Transverse colon (tissue), 4 donors: ENCODE data around the gene SPCS3. TPM values are rescaled to one million over a fixed set of nuclear protein-coding genes. Genes with fewer than 3 reads are reported as not detected.

ENCODE experiments used
- DNase-seq: peaks from one replicate; pipeline ENCODE4 v3.0.0-alpha.2; 2019
- H3K27ac ChIP-seq, 4 donors: fragments of 200-600 bp; sonication (generic); 2 replicates each; pipeline ENCODE4 v1.5.1; 2016 to 2018; ENCODE audit warnings: inconsistent platforms in 4 of 4
- H3K27me3 ChIP-seq: fragments of 200-600 bp; sonication (generic); 2 replicates; pipeline ENCODE4 v1.5.1; 2017; ENCODE audit warnings: inconsistent platforms
- H3K36me3 ChIP-seq, 4 donors: fragments of 200-600 bp; sonication (generic); 2 replicates each; pipeline ENCODE4 v1.5.1; 2017 to 2019; ENCODE audit warnings: inconsistent platforms in 4 of 4
- H3K4me1 ChIP-seq, 4 donors: fragments of 200-600 bp; sonication (generic); 2 replicates each; pipeline ENCODE4 v1.5.1; 2017 to 2020; ENCODE audit warnings: inconsistent platforms in 4 of 4
- H3K4me3 ChIP-seq, 4 donors: fragments of 200-600 bp; sonication (generic); 1 replicate in 1 of 4; 2 replicates in 3 of 4; pipeline versions ENCODE4 v1.5.1 to v1.6.1; 2017 to 2019; ENCODE audit warnings: inconsistent platforms in 4 of 4
- H3K9me3 ChIP-seq, 2 donors: fragments of 200-600 bp; sonication (generic); 2 replicates each; pipeline ENCODE4 v1.5.1; 2017 to 2019; ENCODE audit warnings: inconsistent platforms in 2 of 2
- EP300 ChIP-seq: sonication (generic); formaldehyde crosslinking; IDR thresholded peaks from one replicate; pipeline ENCODE4 v1.6.1; 2017; ENCODE audit warnings: antibody characterized with exemption, low read depth
- POLR2A ChIP-seq: fragments of 450-650 bp; IDR thresholded peaks from one replicate; pipeline ENCODE4 v1.6.1; 2016; ENCODE audit warnings: antibody characterized with exemption, mild to moderate bottlenecking, moderate library complexity
- POLR2AphosphoS5 ChIP-seq, 3 donors: sonication (generic); formaldehyde crosslinking; IDR thresholded peaks; one replicate each; pipeline ENCODE4 v1.6.1; 2016; ENCODE audit warnings: antibody characterized with exemption in 3 of 3
- WGBS, 2 donors: methylation state at CpG; one replicate each; pipeline ENCODE4 v1.1.5; 2018; ENCODE audit warnings: low coverage in 1 of 2; 5-methylcytosine and 5-hydroxymethylcytosine counted together
- in situ Hi-C, 4 donors: fragments of 200-750 bp; cut with MboI; loops; one replicate each; pipeline versions ENCODE4 v1.15.0 to v1.15.1; 2017; ENCODE audit warnings: low sequenced_read_pairs in 3 of 4, low pct_ligation_motif_present in 1 of 4, low pct_unique_long_range_greater_than_20kb in 1 of 4
- intact Hi-C: fragments of 100-400 bp; cut with DNase I; formaldehyde crosslinking; loops from one replicate; pipeline ENCODE4 v1.15.1; 2023; ENCODE audit warnings: low total_unique reads
- total RNA-seq, 4 donors: library from RNA; depleted of rRNA; stranded (reverse); fragments of >200 nt; gene quantifications; one replicate each; pipeline ENCODE4 v1.1.0, GENCODE V29; 2016
- TF ChIP-seq, protein P1 (sequence below), 5 experiments: fragments of 200-600 bp in 3 of 5; fragments of 450-650 bp in 2 of 5; sonication (generic) in 3 of 5; IDR thresholded peaks; 1 replicate in 2 of 5; 2 replicates in 3 of 5; pipeline ENCODE4 v1.5.1; 2016 to 2017; ENCODE audit warnings: antibody characterized with exemption in 5 of 5, inconsistent platforms in 3 of 5, mild to moderate bottlenecking in 2 of 5, moderate library complexity in 1 of 5

Gene SPCS3
- total RNA-seq, 4 donors from 2014 or later: 23.2 to 77.8 (median 33.8) TPM

DNA sequence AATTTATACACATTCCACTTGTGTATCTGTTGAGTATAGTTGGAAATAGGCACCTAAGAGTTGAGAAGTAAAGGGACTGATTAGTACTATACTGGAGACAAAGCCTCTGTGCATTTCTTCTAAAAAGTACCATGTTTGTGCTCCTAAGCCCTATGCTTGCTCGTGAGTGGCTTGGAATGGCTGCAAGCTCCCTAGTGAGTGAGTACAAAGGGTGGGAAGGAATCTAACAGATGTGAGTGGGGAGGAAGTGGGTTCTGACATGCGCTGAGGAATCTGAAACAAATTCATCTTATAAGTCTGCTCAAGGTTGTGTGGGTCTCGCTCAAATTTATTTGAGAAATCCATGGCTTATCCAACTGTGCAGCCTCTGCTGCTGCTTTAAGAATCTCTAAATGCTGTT is 13.3 kb downstream of the SPCS3 start:
- Histone ChIP-seq H3K4me1 (no peaks in the 10 kb centered on the region), H3K27me3 (no peaks in the 10 kb centered on the region), H3K4me3 (no peak overlapping the region), H3K27ac (no peak overlapping the region), H3K36me3 (peaks cover 0 to 13% (median 6%) of the 10 kb centered on the region in 4 donors), H3K9me3 (no peaks in the 10 kb centered on the region)
- in situ Hi-C loops: loop anchor here in 2 of 4 donors (10.0 to 25.0 kb wide), 3 partner anchors 178 to 396 kb away; no protein-coding TSS in a partner anchor
- no peak for DNase-seq
- WGBS, 2 donors: 78 to 86% methylated on average over 2 to 3 of the region's 3 CpGs
- TF ChIP-seq POLR2AphosphoS5 (IDR thresholded peaks at IDR 0.05): no peak
- no peak for TF ChIP-seq EP300
- no peak for TF ChIP-seq POLR2A
- TF ChIP-seq, protein P1, sequence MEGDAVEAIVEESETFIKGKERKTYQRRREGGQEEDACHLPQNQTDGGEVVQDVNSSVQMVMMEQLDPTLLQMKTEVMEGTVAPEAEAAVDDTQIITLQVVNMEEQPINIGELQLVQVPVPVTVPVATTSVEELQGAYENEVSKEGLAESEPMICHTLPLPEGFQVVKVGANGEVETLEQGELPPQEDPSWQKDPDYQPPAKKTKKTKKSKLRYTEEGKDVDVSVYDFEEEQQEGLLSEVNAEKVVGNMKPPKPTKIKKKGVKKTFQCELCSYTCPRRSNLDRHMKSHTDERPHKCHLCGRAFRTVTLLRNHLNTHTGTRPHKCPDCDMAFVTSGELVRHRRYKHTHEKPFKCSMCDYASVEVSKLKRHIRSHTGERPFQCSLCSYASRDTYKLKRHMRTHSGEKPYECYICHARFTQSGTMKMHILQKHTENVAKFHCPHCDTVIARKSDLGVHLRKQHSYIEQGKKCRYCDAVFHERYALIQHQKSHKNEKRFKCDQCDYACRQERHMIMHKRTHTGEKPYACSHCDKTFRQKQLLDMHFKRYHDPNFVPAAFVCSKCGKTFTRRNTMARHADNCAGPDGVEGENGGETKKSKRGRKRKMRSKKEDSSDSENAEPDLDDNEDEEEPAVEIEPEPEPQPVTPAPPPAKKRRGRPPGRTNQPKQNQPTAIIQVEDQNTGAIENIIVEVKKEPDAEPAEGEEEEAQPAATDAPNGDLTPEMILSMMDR (IDR thresholded peaks at IDR 0.05): no peak
- intact Hi-C loops: no loop called here

DNA sequence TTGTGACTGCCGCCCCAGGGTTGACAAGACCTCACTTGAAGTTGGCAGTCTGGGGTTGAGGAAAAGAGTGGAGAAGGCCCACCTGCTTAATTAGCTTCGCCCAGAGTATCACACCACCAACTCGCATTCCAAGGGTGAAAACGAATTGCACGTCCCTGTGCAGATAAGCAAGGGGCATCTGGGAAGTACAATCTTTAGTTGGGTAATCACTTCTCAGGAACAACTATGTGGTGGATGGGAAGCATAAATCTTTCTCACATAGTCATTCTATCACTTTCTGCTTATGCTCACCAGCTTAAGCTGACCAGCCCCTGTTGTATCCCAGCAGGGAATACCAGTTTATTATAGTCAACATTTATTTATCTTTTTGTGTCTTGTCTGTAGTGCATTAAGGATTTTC is 14.3 kb downstream of the SPCS3 start:
- intact Hi-C loops: no loop called here

DNA sequence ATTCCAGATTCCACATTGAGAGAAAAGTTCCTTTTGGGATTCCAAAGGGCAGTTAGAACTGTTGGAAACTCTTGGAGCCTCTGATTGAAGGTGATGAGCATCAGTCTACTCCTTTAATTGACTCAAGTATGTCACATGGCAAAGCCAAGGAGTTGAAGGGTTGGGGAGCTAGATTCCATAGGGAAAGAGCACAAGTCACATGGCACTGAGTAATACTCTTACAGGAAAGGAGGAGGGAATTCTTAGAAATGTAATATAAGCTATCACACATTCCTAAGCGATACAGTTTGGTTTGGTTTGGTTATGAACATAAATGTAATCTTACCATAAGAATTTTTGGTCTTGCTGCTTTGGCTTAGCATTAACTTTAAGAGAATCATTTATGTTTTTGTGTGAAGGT is 15.7 kb downstream of the SPCS3 start:
- Histone ChIP-seq H3K9me3 (no peaks in the 10 kb centered on the region), H3K27ac (no peak overlapping the region), H3K4me1 (no peaks in the 10 kb centered on the region), H3K36me3 (no peaks in the 10 kb centered on the region), H3K4me3 (no peak overlapping the region), H3K27me3 (no peaks in the 10 kb centered on the region)
- TF ChIP-seq, protein P1 (IDR thresholded peaks at IDR 0.05): no peak
- TF ChIP-seq EP300 (no peak), POLR2A (no peak)
- in situ Hi-C loops (loop anchor here in 2 of 4 donors (10.0 to 25.0 kb wide), 3 partner anchors 181 to 398 kb away; no protein-coding TSS in a partner anchor), intact Hi-C loops (no loop called here)
- DNase-seq: no peak
- WGBS, 2 donors: 91 to 100% methylated on average over 1 of the region's 1 CpG

More for the DNA sequence above, 14.3 kb downstream of the SPCS3 start:
- DNase-seq: no peak
- no peak overlapping the region for H3K4me3 ChIP-seq
- TF ChIP-seq POLR2AphosphoS5 (IDR thresholded peaks at IDR 0.05): no peak
- TF ChIP-seq POLR2A: no peak
- TF ChIP-seq, protein P1 (IDR thresholded peaks at IDR 0.05): no peak
- no peak for TF ChIP-seq EP300
- peaks cover 0 to 6% (median 3%) of the 10 kb centered on the region in 4 donors for H3K36me3 ChIP-seq
- in situ Hi-C loops: loop anchor here in 2 of 4 donors (10.0 to 25.0 kb wide), 3 partner anchors 179 to 397 kb away; no protein-coding TSS in a partner anchor
- no peak overlapping the region for H3K27ac ChIP-seq
- no peaks in the 10 kb centered on the region for H3K4me1 ChIP-seq
- H3K9me3 ChIP-seq: no peaks in the 10 kb centered on the region
- 89 to 100% methylated on average over 1 to 5 of the region's 5 CpGs for WGBS, 2 donors
- no peaks in the 10 kb centered on the region for H3K27me3 ChIP-seq

DNA sequence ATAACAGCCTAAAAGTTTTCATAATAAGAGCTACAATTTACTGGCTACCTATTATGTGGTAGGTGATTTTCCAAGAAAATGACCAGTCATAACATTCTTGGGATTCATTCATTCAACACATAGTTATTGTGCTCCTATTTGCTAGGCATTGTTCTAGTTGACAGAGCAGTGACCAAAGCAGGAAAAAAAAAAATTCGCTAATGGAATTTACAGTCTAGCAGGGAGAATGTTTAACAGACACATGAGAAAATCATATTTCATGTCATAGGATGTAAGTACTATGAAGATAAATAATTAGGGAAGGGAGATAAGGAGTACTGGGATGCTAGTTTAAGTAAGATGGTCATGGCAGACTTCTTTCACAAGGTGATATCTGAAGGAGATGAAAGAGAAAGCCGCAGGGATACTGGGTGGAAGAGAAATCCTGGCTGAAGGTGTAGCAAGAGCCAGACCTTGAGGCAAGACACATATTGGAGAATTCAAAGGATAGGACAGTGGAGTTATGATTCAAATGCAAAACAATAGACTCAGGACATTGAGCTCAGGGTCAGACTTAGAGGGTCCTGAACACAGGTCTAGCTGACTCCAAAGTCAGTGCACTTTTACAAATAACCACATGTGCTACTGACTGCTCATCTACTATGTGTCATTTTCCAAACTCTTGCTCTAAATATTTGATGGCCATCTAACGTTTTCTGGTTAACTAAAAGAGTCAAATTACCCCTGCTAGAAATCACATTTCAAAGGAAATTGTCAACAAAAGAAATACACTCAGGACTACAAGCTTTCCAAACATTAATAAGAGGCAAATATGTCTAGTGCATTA is 20.4 kb downstream of the SPCS3 start:
- H3K36me3 ChIP-seq: no peaks in the 10 kb centered on the region
- H3K4me1 ChIP-seq: peaks cover 0 to 3% (median 0%) of the 10 kb centered on the region in 4 donors
- TF ChIP-seq, protein P1 (IDR thresholded peaks at IDR 0.05): no peak
- no peak for TF ChIP-seq POLR2A
- DNase-seq: no peak
- in situ Hi-C loops (loop anchor here in 2 of 4 donors (10.0 to 25.0 kb wide), 3 partner anchors 185 to 403 kb away; no protein-coding TSS in a partner anchor), intact Hi-C loops (no loop called here)
- no peak overlapping the region for H3K4me3 ChIP-seq
- WGBS, 2 donors: 33 to 56% methylated on average over 3 of the region's 3 CpGs
- H3K27me3 ChIP-seq: no peaks in the 10 kb centered on the region
- H3K27ac ChIP-seq: no peak overlapping the region
- peaks cover 6 to 14% of the 10 kb centered on the region in 2 donors for H3K9me3 ChIP-seq
